Panc1 (cell line): ENCODE measurements around the gene GOLGA6C. TPM values are rescaled to one million over a fixed set of nuclear protein-coding genes. Genes with fewer than 3 reads are reported as not detected.
"Not testable (repeated sequence)": the region's sequence is repeated elsewhere in the genome, so short reads cannot be mapped to it uniquely, and the experiment has no call there.

Experiments
- ATAC-seq: fragments of 200-7000 bp; cut with Tn5 transposase; 2 replicates; pipeline ENCODE4 v1.9.1; 2020; ENCODE audit warnings: mild to moderate bottlenecking, moderate library complexity
- BruUV-seq: library from RNA; stranded (reverse); fragments of 400-500 nt; replicated peaks from 2 replicates; lab custom pipeline; 2021; lab: Mats Ljungman, UMichigan
- CTCF ChIA-PET: fragments of 300-600 bp; sonication (Branson Sonifier 250); formaldehyde crosslinking; loops from one replicate; lab custom pipeline; 2022; ENCODE audit warnings: antibody characterized with exemption; lab: Charles Lee
- POLR2A ChIA-PET: fragments of 300-600 bp; sonication (Branson Sonifier 250); formaldehyde crosslinking; loops from one replicate; lab custom pipeline; 2022; ENCODE audit warnings: antibody characterized with exemption; lab: Charles Lee
- DNase-seq: peaks from one replicate; pipeline ENCODE4 v3.0.0-alpha.2; 2010; ENCODE audit warnings: low read depth, low spot score
- H3K27ac ChIP-seq: 2 replicates; pipeline ENCODE4 v1.5.1; 2011; ENCODE audit warnings: mild to moderate bottlenecking, low read length, inconsistent platforms
- H3K27me3 ChIP-seq: fragments of 200-500 bp; sonication (Bioruptor generic); 2 replicates; pipeline ENCODE4 v1.6.0; 2014; ENCODE audit warnings: low read length, inconsistent platforms; ENCODE audit not compliant: control insufficient read depth, insufficient read depth
- H3K36me3 ChIP-seq: fragments of 200-500 bp; sonication (Bioruptor generic); 2 replicates; pipeline ENCODE4 v1.5.1; 2014; ENCODE audit warnings: inconsistent platforms, mild to moderate bottlenecking, low read length, moderate library complexity; ENCODE audit not compliant: control insufficient read depth, insufficient read depth
- H3K4me1 ChIP-seq: 2 replicates; pipeline ENCODE4 v1.5.1; 2011; ENCODE audit warnings: inconsistent platforms, mild to moderate bottlenecking, low read length, moderate library complexity; ENCODE audit not compliant: control insufficient read depth, insufficient read depth
- H3K4me3 ChIP-seq, 2 experiments: 2 replicates each; pipeline ENCODE4 v1.5.1; 2011 to 2012; ENCODE audit warnings: low read depth in 2 of 2, low read length in 2 of 2, mild to moderate bottlenecking in 2 of 2, inconsistent platforms in 1 of 2, moderate library complexity in 1 of 2
- H3K9me3 ChIP-seq: fragments of 200-500 bp; sonication (Bioruptor generic); 2 replicates; pipeline ENCODE4 v1.5.1; 2014; ENCODE audit warnings: low read depth, mild to moderate bottlenecking, inconsistent platforms, low read length, moderate library complexity; ENCODE audit not compliant: control insufficient read depth, insufficient read depth
- POLR2AphosphoS5 ChIP-seq: IDR thresholded peaks from 2 replicates; pipeline ENCODE4 v1.6.1; 2012; ENCODE audit warnings: mild to moderate bottlenecking, low read depth, low read length, moderate library complexity
- SIN3A ChIP-seq: IDR thresholded peaks from 2 replicates; pipeline ENCODE4 v1.6.1; 2012; ENCODE audit warnings: low read depth, mild to moderate bottlenecking, low read length, moderate library complexity, borderline replicate concordance; ENCODE audit not compliant: insufficient read depth
- TCF7L2 ChIP-seq: IDR thresholded peaks from 2 replicates; pipeline ENCODE4 v1.6.1; 2011; ENCODE audit warnings: mild to moderate bottlenecking, low read depth, low read length, inconsistent platforms
- in situ Hi-C: cut with HindIII; loops from 2 replicates; pipeline ENCODE4 v1.10.0; 2016; ENCODE audit warnings: low sequenced_read_pairs, low pct_unique_long_range_greater_than_20kb
- intact Hi-C: fragments of 100-400 bp; cut with micrococcal nuclease; formaldehyde crosslinking; loops from one replicate; pipeline ENCODE4 v1.10.0; 2022; ENCODE audit not compliant: unreplicated experiment
- total RNA-seq: library from RNA; stranded (reverse); gene quantifications from one replicate; pipeline ENCODE4 v1.2.1, GENCODE V29; 2021; ENCODE audit not compliant: unreplicated experiment
- TF ChIP-seq, protein P1 (sequence below): fragments of 450-650 bp; IDR thresholded peaks from 2 replicates; pipeline ENCODE4 v1.5.1; 2017; ENCODE audit warnings: mild to moderate bottlenecking
- TF ChIP-seq, protein P2 (sequence below), 2 experiments: IDR thresholded peaks; 2 replicates each; pipeline ENCODE4 v1.6.1; 2011 to 2012; ENCODE audit warnings: low read depth in 2 of 2, control low read depth in 1 of 2, low read length in 1 of 2, mild to moderate bottlenecking in 1 of 2, moderate library complexity in 1 of 2; ENCODE audit not compliant: insufficient read depth in 1 of 2

Gene GOLGA6C
- total RNA-seq, 1 experiment from 2014 or later: not detected

DNA sequence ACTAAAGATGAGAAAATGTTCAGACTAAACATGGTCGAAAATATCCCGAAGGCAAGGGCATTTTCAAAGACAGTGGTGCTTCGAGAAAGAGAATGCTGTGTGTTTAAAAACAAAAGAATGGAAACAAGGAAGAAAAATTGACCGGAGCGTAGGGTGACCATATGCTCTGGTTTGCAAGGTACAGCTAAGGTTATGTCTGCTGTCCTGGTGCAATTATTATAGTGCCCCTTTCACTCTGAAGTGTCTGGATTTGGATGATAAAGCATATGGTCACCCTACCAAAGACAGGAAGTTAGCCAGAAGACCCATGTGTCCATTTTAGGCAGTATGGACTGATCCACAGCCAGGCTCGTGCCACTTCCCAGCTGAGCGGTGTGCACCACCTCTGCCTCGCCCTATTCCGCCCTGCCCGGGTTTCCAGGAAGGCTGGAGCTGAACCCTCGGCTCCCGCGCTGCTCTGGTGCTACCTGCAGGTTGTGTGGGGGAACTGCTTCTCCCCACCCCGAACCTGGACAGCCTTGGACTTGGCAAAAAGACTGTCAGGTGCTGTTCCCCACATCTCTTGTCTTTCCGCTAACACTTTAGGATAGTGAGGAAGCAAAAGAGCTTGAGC, 49.8 kb downstream of the GOLGA6C start:
- TF ChIP-seq SIN3A: no peak
- TF ChIP-seq TCF7L2: no peak
- TF ChIP-seq, protein P1, sequence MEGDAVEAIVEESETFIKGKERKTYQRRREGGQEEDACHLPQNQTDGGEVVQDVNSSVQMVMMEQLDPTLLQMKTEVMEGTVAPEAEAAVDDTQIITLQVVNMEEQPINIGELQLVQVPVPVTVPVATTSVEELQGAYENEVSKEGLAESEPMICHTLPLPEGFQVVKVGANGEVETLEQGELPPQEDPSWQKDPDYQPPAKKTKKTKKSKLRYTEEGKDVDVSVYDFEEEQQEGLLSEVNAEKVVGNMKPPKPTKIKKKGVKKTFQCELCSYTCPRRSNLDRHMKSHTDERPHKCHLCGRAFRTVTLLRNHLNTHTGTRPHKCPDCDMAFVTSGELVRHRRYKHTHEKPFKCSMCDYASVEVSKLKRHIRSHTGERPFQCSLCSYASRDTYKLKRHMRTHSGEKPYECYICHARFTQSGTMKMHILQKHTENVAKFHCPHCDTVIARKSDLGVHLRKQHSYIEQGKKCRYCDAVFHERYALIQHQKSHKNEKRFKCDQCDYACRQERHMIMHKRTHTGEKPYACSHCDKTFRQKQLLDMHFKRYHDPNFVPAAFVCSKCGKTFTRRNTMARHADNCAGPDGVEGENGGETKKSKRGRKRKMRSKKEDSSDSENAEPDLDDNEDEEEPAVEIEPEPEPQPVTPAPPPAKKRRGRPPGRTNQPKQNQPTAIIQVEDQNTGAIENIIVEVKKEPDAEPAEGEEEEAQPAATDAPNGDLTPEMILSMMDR: peak; percentile 87
- peak overlapping the region in 1 of 2 experiments; percentile 12; a peak in 1 of 4 replicates for H3K4me3 ChIP-seq
- intact Hi-C loops (loop anchor here (5.0 kb wide), 1 partner anchor 276 kb away; no protein-coding TSS in a partner anchor), in situ Hi-C loops (no loop called here)
- no peaks in the 10 kb centered on the region for H3K9me3 ChIP-seq
- H3K27me3 ChIP-seq: peaks cover 5% of the 10 kb centered on the region; the same call in 1 of the 2 replicates
- ChIA-PET POLR2A (interaction anchor here (0.6 kb wide), 1 partner anchor 144 kb away, joined by 5 read pairs; the partner anchor contains the start of gene SIN3A), CTCF (interaction anchor here (0.7 to 1.3 kb wide), 3 partner anchors 106 to 278 kb away, joined by 3 to 4 read pairs (median 4); partner anchors contain the start of gene C15orf39)
- DNase-seq (peak; percentile 12), ATAC-seq (peak; percentile 100)
- H3K36me3 ChIP-seq: no peaks in the 10 kb centered on the region
- no peak overlapping the region for H3K27ac ChIP-seq
- BruUV-seq: no TSS peak
- peaks cover 4% of the 10 kb centered on the region for H3K4me1 ChIP-seq

- POLR2A ChIA-PET: no interaction called here
Observed at GRCh38 chr15:75309711-75310110, 51.6 kb downstream of the GOLGA6C start.

DNA sequence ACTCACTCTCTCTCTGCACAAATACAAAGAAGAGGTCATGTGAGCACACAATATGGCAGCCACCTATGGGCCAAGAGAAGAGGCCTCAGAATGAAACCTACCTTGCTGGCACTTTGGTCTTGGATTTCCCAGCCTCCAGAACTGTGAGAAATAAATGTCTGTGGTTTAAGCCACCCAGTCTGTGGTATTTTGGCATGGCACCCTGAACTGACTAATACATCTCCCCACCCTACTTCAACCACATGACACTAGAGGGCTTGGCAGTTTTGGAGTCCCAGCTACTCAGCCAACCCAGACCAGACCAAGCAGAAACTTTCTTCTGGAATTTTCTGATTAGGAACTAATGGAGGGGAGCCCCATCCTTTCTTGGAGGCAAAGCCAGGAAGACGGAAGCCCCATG, 54.4 kb downstream of the GOLGA6C start:
- intact Hi-C loops, in situ Hi-C loops, BruUV-seq, H3K4me1 ChIP-seq, H3K27ac ChIP-seq, H3K9me3 ChIP-seq, CTCF ChIA-PET, ATAC-seq, DNase-seq, H3K4me3 ChIP-seq, POLR2A ChIA-PET, H3K27me3 ChIP-seq, H3K36me3 ChIP-seq: not testable (repeated sequence)

More at GRCh38 chr15:75309711-75310110, 51.6 kb downstream of the GOLGA6C start:
- peaks cover 3% of the 10 kb centered on the region; the same call in 1 of the 2 replicates for H3K27me3 ChIP-seq
- DNase-seq: no peak
- CTCF ChIA-PET: no interaction called here
- no peaks in the 10 kb centered on the region for H3K9me3 ChIP-seq
- no peaks in the 10 kb centered on the region for H3K36me3 ChIP-seq
- in situ Hi-C loops (no loop called here), intact Hi-C loops (loop anchor here (5.0 kb wide), 1 partner anchor 277 kb away; no protein-coding TSS in a partner anchor)
- no peak overlapping the region for H3K4me3 ChIP-seq
- no peak overlapping the region for H3K27ac ChIP-seq
- ATAC-seq: no peak
- H3K4me1 ChIP-seq: peaks cover 4% of the 10 kb centered on the region
- no TSS peak for BruUV-seq
- TF ChIP-seq SIN3A (no peak), TCF7L2 (no peak), POLR2AphosphoS5 (no peak)
- TF ChIP-seq, protein P2, sequence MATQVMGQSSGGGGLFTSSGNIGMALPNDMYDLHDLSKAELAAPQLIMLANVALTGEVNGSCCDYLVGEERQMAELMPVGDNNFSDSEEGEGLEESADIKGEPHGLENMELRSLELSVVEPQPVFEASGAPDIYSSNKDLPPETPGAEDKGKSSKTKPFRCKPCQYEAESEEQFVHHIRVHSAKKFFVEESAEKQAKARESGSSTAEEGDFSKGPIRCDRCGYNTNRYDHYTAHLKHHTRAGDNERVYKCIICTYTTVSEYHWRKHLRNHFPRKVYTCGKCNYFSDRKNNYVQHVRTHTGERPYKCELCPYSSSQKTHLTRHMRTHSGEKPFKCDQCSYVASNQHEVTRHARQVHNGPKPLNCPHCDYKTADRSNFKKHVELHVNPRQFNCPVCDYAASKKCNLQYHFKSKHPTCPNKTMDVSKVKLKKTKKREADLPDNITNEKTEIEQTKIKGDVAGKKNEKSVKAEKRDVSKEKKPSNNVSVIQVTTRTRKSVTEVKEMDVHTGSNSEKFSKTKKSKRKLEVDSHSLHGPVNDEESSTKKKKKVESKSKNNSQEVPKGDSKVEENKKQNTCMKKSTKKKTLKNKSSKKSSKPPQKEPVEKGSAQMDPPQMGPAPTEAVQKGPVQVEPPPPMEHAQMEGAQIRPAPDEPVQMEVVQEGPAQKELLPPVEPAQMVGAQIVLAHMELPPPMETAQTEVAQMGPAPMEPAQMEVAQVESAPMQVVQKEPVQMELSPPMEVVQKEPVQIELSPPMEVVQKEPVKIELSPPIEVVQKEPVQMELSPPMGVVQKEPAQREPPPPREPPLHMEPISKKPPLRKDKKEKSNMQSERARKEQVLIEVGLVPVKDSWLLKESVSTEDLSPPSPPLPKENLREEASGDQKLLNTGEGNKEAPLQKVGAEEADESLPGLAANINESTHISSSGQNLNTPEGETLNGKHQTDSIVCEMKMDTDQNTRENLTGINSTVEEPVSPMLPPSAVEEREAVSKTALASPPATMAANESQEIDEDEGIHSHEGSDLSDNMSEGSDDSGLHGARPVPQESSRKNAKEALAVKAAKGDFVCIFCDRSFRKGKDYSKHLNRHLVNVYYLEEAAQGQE (IDR thresholded peaks at IDR 0.05; ENCODE audit: insufficient read depth in 1 of 2, low read depth in 2 of 2, low read length in 1 of 2): no peak
- TF ChIP-seq, protein P1: no peak
